GM12878 (cell line): ENCODE data around the gene PCED1A. TPM values are rescaled to one million over a fixed set of nuclear protein-coding genes. Genes with fewer than 3 reads are reported as not detected.

Experiments
- ATAC-seq: fragments of 200-7000 bp; cut with Tn5 transposase; 3 replicates; pipeline ENCODE4 v1.9.1; 2020; ENCODE audit warnings: mild to moderate bottlenecking, moderate library complexity
- BruUV-seq: library from RNA; stranded (reverse); fragments of 400-500 nt; replicated peaks from 2 replicates; lab custom pipeline; 2021; lab: Mats Ljungman, UMichigan
- CTCF ChIA-PET: fragments of 300-600 bp; sonication (Branson Sonifier 250); formaldehyde crosslinking; extraction: SDS; loops from one replicate; lab custom pipeline; 2021; ENCODE audit warnings: inconsistent platforms; lab: Yijun Ruan, JAX
- POLR2A ChIA-PET: fragments of 350-600 bp; formaldehyde crosslinking; extraction: SDS; loops from one replicate; lab custom pipeline; 2021; ENCODE audit warnings: inconsistent platforms; lab: Charles Lee
- RAD21 ChIA-PET: fragments of 300-600 bp; sonication (Branson Sonifier 250); formaldehyde crosslinking; loops from one replicate; lab custom pipeline; 2023; ENCODE audit warnings: antibody characterized with exemption; ENCODE audit not compliant: unreplicated experiment; lab: Charles Lee
- SMC1A ChIA-PET: fragments of 300-600 bp; sonication (Branson Sonifier 250); formaldehyde crosslinking; loops from one replicate; lab custom pipeline; 2023; ENCODE audit not compliant: unreplicated experiment, uncharacterized antibody; lab: Charles Lee
- DNase-seq: peaks from one replicate; pipeline ENCODE4 v3.0.0-alpha.2; 2011; ENCODE audit warnings: low read depth, low spot score
- FAIRE-seq: peaks from 3 replicates; lab custom pipeline; 2011; peaks lifted over from hg19 to GRCh38; lab: Jason Lieb, UNC
- H2AFZ ChIP-seq: 2 replicates; pipeline ENCODE4 v1.6.0; 2011; ENCODE audit warnings: low read depth, low read length, control low read depth; ENCODE audit not compliant: control insufficient read depth
- H3K27ac ChIP-seq: 2 replicates; pipeline ENCODE4 v1.5.1; 2011; ENCODE audit warnings: control low read depth; ENCODE audit not compliant: control insufficient read depth, insufficient read depth
- H3K27me3 ChIP-seq, 2 experiments: replicated peaks in 1 of 2; 2 replicates each; pipeline versions ENCODE4 v1.6.0 to v1.6.1; 2011; ENCODE audit warnings: low read length in 1 of 2; ENCODE audit not compliant: control insufficient read depth in 2 of 2, insufficient read depth in 2 of 2
- H3K36me3 ChIP-seq, 2 experiments: 2 replicates each; pipeline ENCODE4 v1.5.1; 2011; ENCODE audit warnings: low read length in 1 of 2; ENCODE audit not compliant: control insufficient read depth in 2 of 2, insufficient read depth in 2 of 2
- H3K4me1 ChIP-seq: 2 replicates; pipeline ENCODE4 v1.6.1; 2011; ENCODE audit warnings: mild to moderate bottlenecking, low read length, moderate library complexity, mixed read lengths; ENCODE audit not compliant: control insufficient read depth, insufficient read depth
- H3K4me2 ChIP-seq: 2 replicates; pipeline ENCODE4 v1.6.0; 2011; ENCODE audit warnings: control low read depth; ENCODE audit not compliant: control insufficient read depth, insufficient read depth
- H3K4me3 ChIP-seq: fragments of 200-600 bp; sonication (generic); 2 replicates; pipeline ENCODE4 v1.5.1; 2016
- H3K79me2 ChIP-seq: 2 replicates; pipeline ENCODE4 v1.6.0; 2011; ENCODE audit warnings: low read length; ENCODE audit not compliant: control insufficient read depth, insufficient read depth
- H3K9ac ChIP-seq: 2 replicates; pipeline ENCODE4 v1.8.0; 2011; ENCODE audit warnings: low read length, control low read depth, mixed read lengths; ENCODE audit not compliant: control insufficient read depth, insufficient read depth
- H3K9me3 ChIP-seq: replicated peaks from 3 replicates; pipeline ENCODE4 v1.5.1; 2011; ENCODE audit warnings: mild to moderate bottlenecking, low read length; ENCODE audit not compliant: control insufficient read depth, insufficient read depth
- H4K20me1 ChIP-seq: 2 replicates; pipeline ENCODE4 v1.6.0; 2011; ENCODE audit not compliant: control insufficient read depth, insufficient read depth
- CBFB ChIP-seq: IDR thresholded peaks from 2 replicates; pipeline ENCODE4 v1.6.1; 2016; ENCODE audit warnings: antibody characterized with exemption, low read depth
- CHD4 ChIP-seq: fragments of 200-600 bp; sonication (generic); IDR thresholded peaks from 2 replicates; pipeline ENCODE4 v1.6.1; 2016; ENCODE audit warnings: mild to moderate bottlenecking
- EZH2 ChIP-seq: IDR thresholded peaks from 2 replicates; pipeline ENCODE4 v1.6.1; 2012; ENCODE audit warnings: low read depth, mild to moderate bottlenecking, control low read depth, inconsistent platforms, low read length, borderline replicate concordance; ENCODE audit not compliant: control insufficient read depth
- HCFC1 ChIP-seq: fragments of 150-350 bp; IDR thresholded peaks from 2 replicates; pipeline ENCODE4 v1.6.1; 2014; ENCODE audit warnings: low read length
- IRF3 ChIP-seq: fragments of 450-650 bp; IDR thresholded peaks from 2 replicates; pipeline ENCODE4 v1.6.1; 2014; ENCODE audit warnings: mild to moderate bottlenecking
- MTA3 ChIP-seq: IDR thresholded peaks from 2 replicates; pipeline ENCODE4 v1.6.1; 2012; ENCODE audit warnings: low read length, inconsistent platforms, borderline replicate concordance
- MYC ChIP-seq: IDR thresholded peaks from 2 replicates; pipeline ENCODE4 v1.6.1; 2011; ENCODE audit warnings: mild to moderate bottlenecking, low read length, moderate library complexity, inconsistent platforms; ENCODE audit not compliant: insufficient read depth, insufficient replicate concordance, insufficient read length, severe bottlenecking
- REST ChIP-seq: IDR thresholded peaks from 2 replicates; pipeline ENCODE4 v1.6.1; 2012; ENCODE audit warnings: mild to moderate bottlenecking, low read depth, low read length
- WGBS: methylation state at CpG from one replicate; pipeline ENCODE4 v1.1.6; 2016; ENCODE audit warnings: low lambda C conversion rate; ENCODE audit not compliant: insufficient replicate concordance, insufficient coverage; ENCODE audit errors: missing lambda C conversion rate; 5-methylcytosine and 5-hydroxymethylcytosine counted together
- in situ Hi-C: fragments of 300-500 bp; cut with MboI; formaldehyde crosslinking; loops from 9 replicates; pipeline ENCODE4 v1.14.3; 2018; ENCODE audit warnings: mixed read lengths
- intact Hi-C: fragments of 100-400 bp; cut with micrococcal nuclease; formaldehyde crosslinking; loops from one replicate; pipeline ENCODE4 v1.14.2; 2022; ENCODE audit not compliant: unreplicated experiment
- polyA plus RNA-seq, 11 experiments: library from polyadenylated mRNA; depleted of rRNA in 4 of 11; unstranded in 6 of 11; stranded (reverse) in 5 of 11; fragments of >200 nt; fragmentation: Nextera tagmentation in 4 of 11; fragmentation: Illumina TruSeq in 1 of 11; extraction: Ambion mirVana in 4 of 11; extraction: Trizol in 1 of 11; gene quantifications; 1 replicate in 1 of 11; 2 replicates in 10 of 11; pipeline versions ENCODE4 v1.2.1 to v1.2.3, GENCODE V29; 2011 to 2016; ENCODE audit warnings: inconsistent platforms in 2 of 11, missing spikeins in 2 of 11, low read depth in 1 of 11
- total RNA-seq, 4 experiments: library from RNA; depleted of rRNA in 3 of 4; stranded (reverse); fragments of >200 nt in 3 of 4; fragmentation: Illumina TruSeq in 1 of 4; extraction: Trizol in 1 of 4; gene quantifications; 2 replicates each; pipeline versions ENCODE4 v1.2.1 to v1.2.3, GENCODE V29; 2013 to 2021

The PCED1A gene
- total and polyA plus RNA-seq, 10 of the 15 experiments (the other 5 are each of a cell fraction or from before 2014, with no cell fraction given) = 4.5 to 30.9 (median 12.0) TPM

GRCh38 chr20:2871111-2871465 lies 30.6 kb upstream of the PCED1A start (continued):
- TF ChIP-seq MYC (no peak), EZH2 (no peak), REST (no peak), CBFB (no peak), HCFC1 (no peak), CHD4 (no peak)

- no peak for DNase-seq
- RAD21 ChIA-PET = interaction anchor here (0.8 kb wide), 1 partner anchor 132 kb away, joined by 4 read pairs; no protein-coding TSS in a partner anchor
- H3K4me3 ChIP-seq = no peak overlapping the region
- FAIRE-seq = no peak
- no peak for TF ChIP-seq IRF3
- TF ChIP-seq MTA3 = no peak
- H3K27me3 ChIP-seq = no peaks in the 10 kb centered on the region
- H3K4me2 ChIP-seq = no peak overlapping the region
- H3K36me3 ChIP-seq = peaks cover 5% of the 10 kb centered on the region in 2 experiments; a peak in 3 of 4 replicates
- in situ Hi-C loops (no loop called here), intact Hi-C loops (no loop called here)
- H2AFZ ChIP-seq = no peak overlapping the region
- SMC1A ChIA-PET = no interaction called here
- no peak overlapping the region for H3K27ac ChIP-seq
- H3K9me3 ChIP-seq = no peaks in the 10 kb centered on the region
- CTCF ChIA-PET = no interaction called here
- WGBS = 97% methylated on average over 3 of the region's 3 CpGs
- no peaks in the 10 kb centered on the region for H4K20me1 ChIP-seq
- H3K79me2 ChIP-seq = peaks cover 11% of the 10 kb centered on the region
- no peak for ATAC-seq
- peaks cover 9% of the 10 kb centered on the region for H3K4me1 ChIP-seq
- POLR2A ChIA-PET = interaction anchor here (0.7 kb wide), 1 partner anchor 914 kb away, joined by 3 read pairs; no protein-coding TSS in a partner anchor
- no peak overlapping the region for H3K9ac ChIP-seq
- no TSS peak for BruUV-seq
These were observed 28.9 kb upstream of the PCED1A start for GRCh38 chr20:2869381-2869780.
